ENCODE data around the gene INTS13.
A peak's percentile ranks its signal among the peaks of the same experiment; 100 is the strongest.
"Not testable (repeated sequence)": the region's sequence is repeated elsewhere in the genome, so short reads cannot be mapped to it uniquely, and the experiment has no call there.

INTS13 gene

GRCh38 chr12:26935636-26936378, 2.0 kb downstream of the INTS13 start:
- DNase-seq = no peak

GRCh38 chr12:26929590-26929989, 8.2 kb downstream of the INTS13 start:
- no peak for DNase-seq

- DNase-seq = no peak
These were observed 9.1 kb downstream of the INTS13 start for GRCh38 chr12:26928661-26929060.

GRCh38 chr12:26921886-26922285, 15.9 kb downstream of the INTS13 start:
- DNase-seq = no peak

- no peak for DNase-seq
These were observed 18.6 kb downstream of the INTS13 start for GRCh38 chr12:26919216-26919555.

- no peak for DNase-seq
These were observed 19.2 kb downstream of the INTS13 start for GRCh38 chr12:26918321-26919215.

GRCh38 chr12:26906704-26907103, 31.1 kb downstream of the INTS13 start:
- no peak for DNase-seq

GRCh38 chr12:26906024-26906423, 31.8 kb downstream of the INTS13 start:
- DNase-seq = no peak

- DNase-seq = not testable (repeated sequence)
These were observed 34.4 kb downstream of the INTS13 start for GRCh38 chr12:26903396-26903795.

- DNase-seq = no peak
These were observed 40.9 kb downstream of the INTS13 start for GRCh38 chr12:26896913-26897312.

GRCh38 chr12:26895672-26896071, 42.1 kb downstream of the INTS13 start:
- DNase-seq = no peak

- no peak for DNase-seq
These were observed 46.1 kb downstream of the INTS13 start for GRCh38 chr12:26891704-26892103.

- no peak for DNase-seq
These were observed 47.0 kb downstream of the INTS13 start for GRCh38 chr12:26890784-26891183.

- DNase-seq = peak; percentile 71 to 79
These were observed 52.8 kb downstream of the INTS13 start for GRCh38 chr12:26884765-26885576.

GRCh38 chr12:26880625-26881024, 57.2 kb downstream of the INTS13 start:
- DNase-seq = no peak

GRCh38 chr12:26878661-26879119, 59.1 kb downstream of the INTS13 start:
- DNase-seq = no peak

- no peak for DNase-seq
These were observed 63.1 kb downstream of the INTS13 start for GRCh38 chr12:26874501-26875296.

- no peak for DNase-seq
These were observed 65.2 kb downstream of the INTS13 start for GRCh38 chr12:26872625-26873024.

GRCh38 chr12:26871985-26872384, 65.8 kb downstream of the INTS13 start:
- DNase-seq = no peak

- no peak for DNase-seq
These were observed 67.0 kb downstream of the INTS13 start for GRCh38 chr12:26870491-26871419.

- DNase-seq = no peak
These were observed 67.8 kb downstream of the INTS13 start for GRCh38 chr12:26869908-26870459.

All from NCI-H1930 (cell line).